Endothelial cell (in vitro differentiated cells): ENCODE measurements around the gene GALNT2. TPM values are rescaled to one million over a fixed set of nuclear protein-coding genes. Genes with fewer than 3 reads are reported as not detected.

Experiments used
- DNase-seq: peaks from one replicate; pipeline ENCODE4 v3.0.0; 2021; ENCODE audit warnings: low spot score
- H3K27ac Mint-ChIP-seq: one replicate; pipeline ENCODE4 v1.8.0; 2021; ENCODE audit warnings: mixed read lengths, inconsistent platforms; ENCODE audit not compliant: unreplicated experiment
- H3K27me3 Mint-ChIP-seq: one replicate; pipeline ENCODE4 v1.8.0; 2021; ENCODE audit warnings: mild to moderate bottlenecking, moderate library complexity, mixed read lengths, inconsistent platforms; ENCODE audit not compliant: unreplicated experiment
- H3K36me3 Mint-ChIP-seq: one replicate; pipeline ENCODE4 v1.8.0; 2021; ENCODE audit warnings: mild to moderate bottlenecking, low read depth, mixed read lengths, inconsistent platforms; ENCODE audit not compliant: unreplicated experiment
- H3K4me1 Mint-ChIP-seq: one replicate; pipeline ENCODE4 v1.8.0; 2021; ENCODE audit warnings: mild to moderate bottlenecking, mixed read lengths, inconsistent platforms; ENCODE audit not compliant: unreplicated experiment
- H3K4me3 Mint-ChIP-seq: one replicate; pipeline ENCODE4 v1.8.0; 2021; ENCODE audit warnings: mild to moderate bottlenecking, mixed read lengths, inconsistent platforms; ENCODE audit not compliant: unreplicated experiment
- H3K9me3 Mint-ChIP-seq: one replicate; pipeline ENCODE4 v1.8.0; 2021; ENCODE audit warnings: mixed read lengths, inconsistent platforms; ENCODE audit not compliant: unreplicated experiment
- total RNA-seq: library from RNA; stranded (reverse); fragmentation: NEBNext Ultra II Directional; extraction: Animal tissue kit (Norgen Biotek cat#: 25700); gene quantifications from one replicate; pipeline ENCODE4 v1.2.1, GENCODE V29; 2021; ENCODE audit not compliant: unreplicated experiment
- TF ChIP-seq, protein P1 (sequence below): fragments of 200-600 bp; sonication (generic); IDR thresholded peaks from one replicate; pipeline ENCODE4 v1.5.0; 2021; ENCODE audit warnings: antibody characterized with exemption; ENCODE audit not compliant: unreplicated experiment

Gene GALNT2
- total RNA-seq, 1 donor from 2014 or later: 74.8 TPM

DNA sequence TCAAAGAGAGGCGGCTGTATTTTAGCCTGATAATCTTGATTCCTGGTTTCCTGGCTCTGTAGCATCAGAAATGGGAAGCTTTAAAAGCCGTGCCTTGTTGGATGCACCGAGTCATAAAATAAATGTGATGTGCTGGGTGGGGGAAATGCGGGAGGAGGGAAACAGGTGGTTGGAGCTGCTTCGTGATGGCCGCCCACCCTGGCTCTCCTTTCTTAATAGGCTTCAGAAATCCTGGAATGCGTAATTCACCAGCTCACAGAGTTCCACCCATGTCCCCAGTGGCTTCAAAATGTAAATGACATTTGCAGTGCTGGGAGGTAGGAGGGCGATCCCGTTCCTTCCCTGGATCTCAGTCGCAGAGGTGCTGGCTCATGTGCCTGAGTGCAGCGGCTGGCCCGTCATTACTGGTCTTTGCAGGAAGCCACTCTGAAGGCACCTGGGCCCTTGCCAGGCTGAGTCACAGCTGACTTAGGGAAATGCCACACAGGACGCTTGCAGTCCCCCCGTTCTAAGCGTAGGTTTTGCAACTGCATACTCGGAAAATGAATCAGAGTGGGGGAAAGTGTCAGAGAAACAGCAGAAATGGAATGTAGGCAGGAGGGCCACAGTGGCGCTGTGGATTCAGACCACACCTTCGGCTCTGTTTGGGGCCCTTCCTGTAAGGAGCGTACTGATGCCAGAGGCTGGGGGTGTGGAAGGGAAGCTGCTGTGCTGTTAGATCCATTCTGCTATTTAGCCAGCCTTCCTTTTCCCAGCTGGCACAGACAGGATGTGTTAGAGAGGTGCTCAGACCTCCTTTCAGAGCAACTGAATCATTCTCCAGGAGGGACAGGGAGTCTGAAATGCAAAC lies 37.6 kb downstream of the GALNT2 start:
- no peak overlapping the region for H3K27ac Mint-ChIP-seq
- H3K36me3 Mint-ChIP-seq: no peaks in the 10 kb centered on the region
- H3K4me3 Mint-ChIP-seq: no peak overlapping the region
- peak; percentile 18 for DNase-seq
- H3K4me1 Mint-ChIP-seq: peaks cover 32% of the 10 kb centered on the region
- TF ChIP-seq, protein P1, sequence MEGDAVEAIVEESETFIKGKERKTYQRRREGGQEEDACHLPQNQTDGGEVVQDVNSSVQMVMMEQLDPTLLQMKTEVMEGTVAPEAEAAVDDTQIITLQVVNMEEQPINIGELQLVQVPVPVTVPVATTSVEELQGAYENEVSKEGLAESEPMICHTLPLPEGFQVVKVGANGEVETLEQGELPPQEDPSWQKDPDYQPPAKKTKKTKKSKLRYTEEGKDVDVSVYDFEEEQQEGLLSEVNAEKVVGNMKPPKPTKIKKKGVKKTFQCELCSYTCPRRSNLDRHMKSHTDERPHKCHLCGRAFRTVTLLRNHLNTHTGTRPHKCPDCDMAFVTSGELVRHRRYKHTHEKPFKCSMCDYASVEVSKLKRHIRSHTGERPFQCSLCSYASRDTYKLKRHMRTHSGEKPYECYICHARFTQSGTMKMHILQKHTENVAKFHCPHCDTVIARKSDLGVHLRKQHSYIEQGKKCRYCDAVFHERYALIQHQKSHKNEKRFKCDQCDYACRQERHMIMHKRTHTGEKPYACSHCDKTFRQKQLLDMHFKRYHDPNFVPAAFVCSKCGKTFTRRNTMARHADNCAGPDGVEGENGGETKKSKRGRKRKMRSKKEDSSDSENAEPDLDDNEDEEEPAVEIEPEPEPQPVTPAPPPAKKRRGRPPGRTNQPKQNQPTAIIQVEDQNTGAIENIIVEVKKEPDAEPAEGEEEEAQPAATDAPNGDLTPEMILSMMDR: no peak
- H3K9me3 Mint-ChIP-seq: no peaks in the 10 kb centered on the region
- H3K27me3 Mint-ChIP-seq: peaks cover 2% of the 10 kb centered on the region

DNA sequence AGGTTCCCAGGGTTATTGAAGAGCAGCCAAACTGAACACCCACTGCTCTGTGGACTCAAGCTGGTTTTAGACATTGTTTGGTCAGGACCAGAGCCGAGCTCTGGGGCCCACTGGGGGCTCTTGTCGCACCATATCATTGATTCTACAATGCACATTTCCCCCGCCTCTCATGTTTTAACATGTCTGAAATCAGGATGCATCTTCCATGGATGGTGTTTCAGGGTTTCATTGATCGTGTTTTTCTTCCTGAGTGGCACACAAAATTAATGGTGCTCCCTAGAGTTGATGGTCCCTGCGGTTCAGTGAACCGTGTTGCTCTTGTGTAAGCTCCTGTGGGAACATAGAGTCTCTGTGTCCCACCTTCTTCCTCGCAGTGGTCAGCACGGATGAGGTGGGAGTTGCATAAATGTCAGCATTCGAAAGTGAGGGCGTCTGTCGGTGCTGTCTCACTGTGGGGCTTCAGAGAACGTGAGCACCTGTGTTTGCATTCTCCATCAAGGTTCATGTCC lies 38.3 kb downstream of the GALNT2 start:
- DNase-seq: no peak
- Mint-ChIP-seq H3K4me3 (no peak overlapping the region), H3K27me3 (peaks cover 2% of the 10 kb centered on the region), H3K27ac (no peak overlapping the region), H3K4me1 (peaks cover 32% of the 10 kb centered on the region), H3K9me3 (no peaks in the 10 kb centered on the region), H3K36me3 (no peaks in the 10 kb centered on the region)
- TF ChIP-seq, protein P1: no peak

DNA sequence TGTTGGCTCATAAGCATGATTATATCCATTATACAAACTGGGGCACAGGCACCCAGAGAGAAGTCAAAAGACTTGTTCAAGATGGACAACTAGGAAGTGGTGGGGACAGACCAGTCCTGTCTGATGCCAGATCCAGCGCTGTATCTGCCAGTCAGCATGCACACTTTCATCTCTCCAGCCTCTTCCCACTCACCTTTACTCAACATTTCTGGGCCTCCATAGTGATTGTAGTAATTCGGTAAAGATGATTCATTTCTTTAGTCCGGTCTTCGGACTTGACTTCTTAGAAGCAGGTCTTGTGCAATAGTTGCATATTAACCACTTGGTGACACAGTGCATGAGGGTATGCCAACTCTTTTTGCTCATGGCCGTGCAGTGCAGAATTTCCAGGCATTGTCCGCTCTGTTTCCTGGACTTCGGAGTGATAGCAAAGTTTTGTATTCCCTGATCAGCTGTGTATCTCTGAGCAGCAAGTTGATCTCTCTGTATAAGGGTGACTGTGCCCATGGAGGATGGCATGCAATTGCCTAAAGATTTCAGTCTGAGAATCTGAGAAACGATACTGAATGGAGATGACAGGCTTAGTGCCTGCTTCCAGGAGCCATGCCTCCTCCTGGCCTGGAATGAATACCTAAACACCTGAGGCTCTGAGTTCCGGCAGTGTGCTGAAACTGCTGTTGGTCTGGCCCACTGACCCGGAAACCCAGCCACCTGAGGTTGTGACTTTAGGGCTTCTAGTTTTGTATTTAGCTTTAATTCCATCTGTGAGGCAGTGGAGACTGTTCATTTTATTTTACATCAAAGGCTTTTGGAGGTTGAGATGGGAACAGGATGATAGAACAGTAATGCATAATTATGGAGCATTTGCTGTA lies 39.0 kb downstream of the GALNT2 start:
- Mint-ChIP-seq H3K36me3 (no peaks in the 10 kb centered on the region), H3K9me3 (no peaks in the 10 kb centered on the region), H3K4me3 (no peak overlapping the region), H3K27me3 (peaks cover 2% of the 10 kb centered on the region), H3K27ac (peak overlapping the region; percentile 9), H3K4me1 (peaks cover 32% of the 10 kb centered on the region)
- DNase-seq: no peak
- TF ChIP-seq, protein P1: no peak

DNA sequence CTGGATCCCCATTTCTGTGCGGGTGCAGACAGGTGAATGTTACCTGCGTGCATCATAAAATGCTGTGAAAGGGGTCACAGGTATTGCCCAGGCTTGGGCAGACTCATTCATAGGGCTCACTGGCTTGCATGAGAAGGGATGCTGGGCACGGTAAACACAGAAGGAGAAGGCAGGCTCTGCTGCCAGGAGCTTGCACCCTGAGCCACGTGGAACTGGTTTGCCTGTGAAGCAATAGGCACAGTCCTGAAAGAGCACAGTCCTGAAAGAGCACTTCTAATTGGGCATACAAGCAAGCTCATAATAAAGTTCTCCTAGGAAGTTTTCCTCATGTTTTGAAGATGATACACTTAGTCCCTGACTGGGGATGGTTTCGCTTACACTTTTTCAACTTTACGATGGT lies 40.9 kb downstream of the GALNT2 start:
- Mint-ChIP-seq H3K27ac (no peak overlapping the region), H3K4me3 (no peak overlapping the region), H3K27me3 (peaks cover 2% of the 10 kb centered on the region), H3K4me1 (peaks cover 35% of the 10 kb centered on the region), H3K9me3 (no peaks in the 10 kb centered on the region), H3K36me3 (no peaks in the 10 kb centered on the region)
- TF ChIP-seq, protein P1: no peak
- DNase-seq: no peak
